DMS53 (cell line): ENCODE results near the gene FGF2.
"Not testable (repeated sequence)": the region's sequence is repeated elsewhere in the genome, so short reads cannot be mapped to it uniquely, and the experiment has no call there.

Source experiments
- DNase-seq: peaks from one replicate; lab custom pipeline; 2025; lab: John Stamatoyannopoulos, UW

FGF2 gene

DNA sequence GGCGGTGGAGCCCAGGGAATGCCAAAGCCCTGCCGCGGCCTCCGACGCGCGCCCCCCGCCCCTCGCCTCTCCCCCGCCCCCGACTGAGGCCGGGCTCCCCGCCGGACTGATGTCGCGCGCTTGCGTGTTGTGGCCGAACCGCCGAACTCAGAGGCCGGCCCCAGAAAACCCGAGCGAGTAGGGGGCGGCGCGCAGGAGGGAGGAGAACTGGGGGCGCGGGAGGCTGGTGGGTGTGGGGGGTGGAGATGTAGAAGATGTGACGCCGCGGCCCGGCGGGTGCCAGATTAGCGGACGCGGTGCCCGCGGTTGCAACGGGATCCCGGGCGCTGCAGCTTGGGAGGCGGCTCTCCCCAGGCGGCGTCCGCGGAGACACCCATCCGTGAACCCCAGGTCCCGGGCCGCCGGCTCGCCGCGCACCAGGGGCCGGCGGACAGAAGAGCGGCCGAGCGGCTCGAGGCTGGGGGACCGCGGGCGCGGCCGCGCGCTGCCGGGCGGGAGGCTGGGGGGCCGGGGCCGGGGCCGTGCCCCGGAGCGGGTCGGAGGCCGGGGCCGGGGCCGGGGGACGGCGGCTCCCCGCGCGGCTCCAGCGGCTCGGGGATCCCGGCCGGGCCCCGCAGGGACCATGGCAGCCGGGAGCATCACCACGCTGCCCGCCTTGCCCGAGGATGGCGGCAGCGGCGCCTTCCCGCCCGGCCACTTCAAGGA is at the start of gene FGF2:
FGF2 (plus strand) TSS at position 279 of the 705 bp plus-strand sequence; CDS start at position 623, 344 bp downstream.
- peak; percentile 47 for DNase-seq

GRCh38 chr4:122776916-122777315 is 49.7 kb upstream of the FGF2 start:
- no peak for DNase-seq

DNA sequence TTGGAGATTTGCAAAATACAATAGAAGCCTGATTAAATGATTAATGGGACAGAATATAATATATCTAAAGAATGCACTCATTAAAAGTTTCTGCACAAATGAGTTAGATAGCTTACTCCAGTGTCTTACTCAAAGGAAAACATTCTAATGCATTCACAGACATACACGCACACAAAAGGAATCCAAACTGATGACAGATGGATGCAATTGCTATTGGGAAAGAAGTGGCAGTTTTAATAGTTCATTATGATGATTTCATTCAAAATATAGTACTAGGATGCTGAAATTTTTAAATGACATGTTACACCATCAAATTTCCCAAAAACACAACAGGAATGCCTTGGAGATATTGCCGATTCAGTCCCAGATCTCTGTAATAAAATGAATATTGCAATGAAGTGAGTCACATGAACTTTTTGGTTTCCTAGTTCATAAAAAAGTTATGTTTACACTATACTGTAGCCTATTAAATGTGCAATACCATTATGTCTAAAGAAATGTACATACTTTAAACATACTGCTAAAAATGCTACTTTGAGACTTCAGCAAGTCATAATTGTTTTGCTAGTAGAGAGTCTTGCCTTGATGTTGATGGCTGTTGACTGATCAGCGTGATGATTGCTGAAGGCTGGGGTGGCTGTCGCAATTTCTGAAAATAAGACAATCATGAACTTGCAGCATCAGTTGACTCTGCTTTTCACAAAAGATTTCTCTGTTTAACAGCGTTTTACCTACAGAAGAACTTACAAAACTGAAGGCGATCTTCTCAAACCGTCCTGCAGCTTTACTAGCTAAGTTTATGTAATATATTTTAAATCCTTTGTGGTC is 48.6 kb upstream of the FGF2 start:
- no peak for DNase-seq

DNA sequence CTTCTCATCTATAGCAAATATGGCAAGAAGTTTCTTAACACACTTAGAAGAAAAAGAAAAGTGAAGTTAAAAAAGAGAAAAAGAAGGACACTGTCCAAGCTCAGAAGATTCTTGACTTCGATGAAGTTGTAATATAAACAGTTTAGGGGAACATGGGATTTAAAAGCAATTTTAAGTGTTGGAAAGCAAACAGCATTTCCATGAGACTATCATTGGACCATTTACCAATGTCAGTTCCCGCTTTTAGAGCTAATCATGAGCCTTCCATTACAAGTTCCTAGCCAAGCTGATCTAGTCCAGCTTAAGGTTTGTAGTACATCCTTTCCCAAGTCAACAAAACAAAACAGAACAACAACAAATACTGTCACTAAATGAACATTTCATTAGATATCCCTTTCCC is 45.1 kb upstream of the FGF2 start:
- DNase-seq: no peak

DNA sequence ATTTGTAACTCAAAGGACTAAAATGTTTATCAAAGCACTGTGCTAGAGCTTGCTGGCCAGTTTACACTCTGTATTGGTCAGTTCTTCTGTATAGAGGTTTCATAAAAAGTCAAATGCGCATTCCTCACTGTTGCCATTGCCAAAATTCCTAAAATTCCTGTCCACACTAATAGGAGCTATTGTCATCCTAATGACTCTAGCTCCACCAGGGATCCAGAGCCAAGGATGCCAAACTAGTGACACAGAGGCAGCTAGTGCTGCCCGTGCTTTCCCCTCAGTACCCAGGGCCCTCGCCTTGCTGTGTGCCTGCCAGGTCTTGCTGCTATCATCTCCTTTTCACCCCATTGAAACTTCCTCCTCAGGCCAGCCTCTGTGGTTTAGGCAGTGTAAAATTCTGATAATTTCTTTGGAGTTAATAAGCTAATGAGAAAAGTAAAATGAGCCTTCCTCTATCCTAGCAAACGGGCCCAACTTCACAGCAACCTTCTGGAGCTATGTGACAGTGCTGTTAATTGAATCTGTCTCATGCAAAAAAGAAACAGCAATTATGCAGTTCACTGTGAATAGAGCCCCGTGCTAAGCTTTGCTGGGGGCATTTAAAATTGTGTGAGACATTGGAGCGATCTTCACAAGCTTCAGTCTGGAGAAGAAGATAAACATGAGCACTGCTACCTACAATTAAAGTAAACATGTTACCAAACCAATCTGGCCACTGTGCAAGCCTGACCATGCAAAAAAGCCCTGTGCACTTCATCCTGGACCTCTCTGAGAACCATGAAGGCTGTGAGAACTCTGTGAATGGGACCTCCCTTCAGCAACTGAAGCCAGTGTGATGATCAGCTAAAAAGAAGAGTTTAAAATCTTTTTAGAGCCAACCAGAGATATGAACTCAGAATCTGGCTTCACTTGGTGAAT is 43.1 kb upstream of the FGF2 start:
- no peak for DNase-seq

GRCh38 chr4:122784261-122784660 is 42.4 kb upstream of the FGF2 start:
- no peak for DNase-seq

- DNase-seq: no peak
These were observed 41.5 kb upstream of the FGF2 start for GRCh38 chr4:122785099-122785498.

GRCh38 chr4:122786296-122786695 is 40.3 kb upstream of the FGF2 start:
- peak; percentile 7 for DNase-seq

DNA sequence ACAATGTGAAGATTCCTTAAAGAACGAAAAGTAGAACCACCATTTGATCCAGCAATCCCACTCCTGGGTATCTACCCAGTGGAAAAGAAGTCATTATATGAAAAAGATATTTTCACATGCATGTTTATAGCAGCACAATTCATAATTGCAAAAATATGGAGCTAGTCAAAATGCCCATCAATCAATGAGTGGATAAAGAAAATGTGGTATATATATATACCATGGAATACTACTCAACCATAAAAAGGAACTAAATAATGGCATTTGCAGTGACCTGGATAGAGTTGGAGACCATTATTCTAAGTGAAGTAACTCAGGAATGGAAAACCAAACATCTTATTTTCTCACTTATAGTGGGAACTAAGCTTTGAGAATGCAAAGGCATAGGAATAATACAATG is 39.7 kb upstream of the FGF2 start:
- not testable (repeated sequence) for DNase-seq

DNA sequence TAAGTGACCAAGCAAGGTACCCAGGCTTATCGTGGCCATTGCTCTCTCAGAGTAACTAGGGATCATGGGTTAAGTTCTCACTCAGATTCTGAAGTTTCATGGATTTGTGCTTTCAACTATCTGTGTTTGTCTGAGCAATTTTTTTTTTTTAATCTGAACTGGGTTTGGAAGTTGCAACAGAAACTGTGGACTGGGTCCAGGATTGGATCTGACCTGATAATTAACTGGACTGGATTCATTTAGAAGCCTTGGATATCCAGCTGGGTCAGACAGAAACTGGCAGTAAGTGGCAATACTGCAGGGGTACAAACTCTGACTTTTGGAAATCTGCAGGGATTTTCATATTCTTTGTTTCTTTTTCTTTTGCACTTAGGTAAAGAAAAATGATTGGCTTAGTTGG is 38.7 kb upstream of the FGF2 start:
- no peak for DNase-seq

GRCh38 chr4:122788935-122789334 is 37.7 kb upstream of the FGF2 start:
- no peak for DNase-seq

GRCh38 chr4:122793811-122794210 is 32.8 kb upstream of the FGF2 start:
- no peak for DNase-seq

GRCh38 chr4:122796801-122797404 is 29.7 kb upstream of the FGF2 start:
- no peak for DNase-seq

- DNase-seq: no peak
These were observed 29.1 kb upstream of the FGF2 start for GRCh38 chr4:122797405-122798094.

- peak; percentile 61 for DNase-seq
These were observed 28.5 kb upstream of the FGF2 start for GRCh38 chr4:122798101-122798500.

- DNase-seq: no peak
These were observed 27.7 kb upstream of the FGF2 start for GRCh38 chr4:122798917-122799316.

- DNase-seq: no peak
These were observed 22.8 kb upstream of the FGF2 start for GRCh38 chr4:122803788-122804208.

DNA sequence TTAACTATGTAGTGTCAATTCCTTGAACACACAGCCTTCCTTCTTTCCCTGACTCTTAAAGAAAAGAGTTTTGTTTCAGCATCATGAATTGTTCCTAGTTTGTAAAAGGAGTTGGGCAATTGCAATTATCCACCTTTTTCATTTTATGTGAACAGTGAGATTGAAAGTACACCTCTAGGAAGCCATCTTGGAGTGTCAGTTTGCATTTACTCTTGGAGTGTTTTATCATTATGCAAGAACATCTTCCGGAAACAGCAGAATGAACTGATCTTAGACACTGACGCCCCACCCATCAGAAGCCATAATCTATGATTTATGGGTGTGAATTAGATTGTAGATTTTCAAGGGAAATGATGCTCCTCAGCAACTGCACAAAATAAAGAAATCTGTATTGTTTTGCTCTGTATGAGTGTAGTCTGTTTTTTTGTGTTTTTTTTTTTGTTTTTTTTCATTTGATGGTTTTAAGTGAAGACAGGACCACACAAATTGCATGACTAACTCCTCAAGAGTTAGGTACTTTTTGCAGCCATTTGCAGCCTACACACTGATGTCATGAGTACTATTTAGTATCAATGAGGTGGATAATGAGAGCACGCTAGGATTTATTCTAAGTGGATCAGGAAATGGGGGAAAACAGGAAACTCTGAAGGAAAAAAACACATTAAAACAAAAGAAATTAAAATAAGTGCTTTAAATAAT is 19.5 kb upstream of the FGF2 start:
- no peak for DNase-seq

DNA sequence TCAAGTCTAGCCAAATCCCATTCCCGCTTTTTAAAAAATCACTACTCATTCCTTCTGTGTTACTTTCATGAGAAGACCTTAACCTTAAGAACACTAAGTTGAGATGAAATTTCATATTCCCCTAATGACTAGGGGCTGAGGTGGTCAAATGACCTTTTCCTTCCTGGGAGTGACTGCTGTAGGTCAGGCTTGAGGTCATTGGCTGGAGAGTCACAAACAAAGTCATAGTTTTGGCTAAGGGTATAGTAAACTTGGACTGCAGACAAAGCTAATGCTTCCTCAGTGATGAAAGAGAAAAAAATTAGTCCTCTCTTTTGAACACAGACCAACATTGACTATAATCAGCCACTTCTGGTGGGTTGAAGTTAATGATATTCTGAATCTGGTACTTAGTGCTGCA is 16.0 kb upstream of the FGF2 start:
- no peak for DNase-seq

- DNase-seq: not testable (repeated sequence)
These were observed 14.8 kb upstream of the FGF2 start for GRCh38 chr4:122811781-122812180.

- not testable (repeated sequence) for DNase-seq
These were observed 13.8 kb upstream of the FGF2 start for GRCh38 chr4:122812823-122813222.
